HCT116 (cell line): Measurements from ENCODE around the gene TMTC1.

Experiments
- EZH2 ChIP-seq: fragments of 200-600 bp; sonication (generic); IDR thresholded peaks from 2 replicates; pipeline ENCODE4 v1.6.1; 2017; ENCODE audit warnings: antibody characterized with exemption, mixed run types
- MAX ChIP-seq: IDR thresholded peaks from 2 replicates; pipeline ENCODE4 v1.6.1; 2012
- POLR2A ChIP-seq: IDR thresholded peaks from 2 replicates; pipeline ENCODE4 v1.7.0; 2011; ENCODE audit warnings: borderline replicate concordance; ENCODE audit not compliant: insufficient read depth, insufficient read length; ENCODE audit errors: extremely low read depth
- YY1 ChIP-seq: IDR thresholded peaks from 2 replicates; pipeline ENCODE4 v1.6.1; 2011; ENCODE audit warnings: low read length, low read depth, moderate library complexity, mild to moderate bottlenecking; ENCODE audit not compliant: insufficient replicate concordance; ENCODE audit errors: extremely low read depth

GRCh38 chr12:29662734-29663323 is 120.9 kb downstream of the TMTC1 start:
- TF ChIP-seq EZH2 (no peak), MAX (no peak), YY1 (no peak), POLR2A (no peak)
